H9 (cell line): ENCODE results near the gene FHL2. TPM values are rescaled to one million over a fixed set of nuclear protein-coding genes. Genes with fewer than 3 reads are reported as not detected.

ENCODE experiments used
- DNase-seq: peaks from one replicate; pipeline ENCODE4 v3.0.0-alpha.2; 2017
- H2AFZ ChIP-seq: one replicate; pipeline ENCODE4 v1.6.1; 2013; ENCODE audit warnings: mild to moderate bottlenecking, low read length, control low read depth, moderate library complexity
- H2AK5ac ChIP-seq: 2 replicates; pipeline ENCODE4 v1.6.1; 2013; ENCODE audit warnings: low read length, control low read depth, mixed read lengths; ENCODE audit not compliant: insufficient read length
- H2BK120ac ChIP-seq: one replicate; pipeline ENCODE4 v1.6.1; 2013; ENCODE audit warnings: low read depth, mild to moderate bottlenecking, low read length, control low read depth, inconsistent platforms; ENCODE audit not compliant: poor library complexity, severe bottlenecking
- H2BK12ac ChIP-seq: 2 replicates; pipeline ENCODE4 v1.6.1; 2013; ENCODE audit warnings: low read length, control low read depth, mixed read lengths, low read depth; ENCODE audit not compliant: insufficient read length
- H2BK15ac ChIP-seq: 2 replicates; pipeline ENCODE4 v1.6.1; 2013; ENCODE audit warnings: low read depth, low read length, control low read depth
- H2BK20ac ChIP-seq: one replicate; pipeline ENCODE4 v1.6.1; 2013; ENCODE audit warnings: low read depth, mild to moderate bottlenecking, low read length, control low read depth, inconsistent platforms; ENCODE audit not compliant: poor library complexity, severe bottlenecking
- H2BK5ac ChIP-seq: 2 replicates; pipeline ENCODE4 v1.6.1; 2013; ENCODE audit warnings: low read length, control low read depth, mixed read lengths; ENCODE audit not compliant: insufficient read length
- H3K14ac ChIP-seq: 2 replicates; pipeline ENCODE4 v1.6.1; 2013; ENCODE audit warnings: low read length, control low read depth; ENCODE audit not compliant: insufficient read depth
- H3K18ac ChIP-seq: 2 replicates; pipeline ENCODE4 v1.6.1; 2013; ENCODE audit warnings: low read depth, mild to moderate bottlenecking, mixed read lengths, low read length, control low read depth; ENCODE audit not compliant: insufficient read length
- H3K23ac ChIP-seq: 2 replicates; pipeline ENCODE4 v1.6.1; 2013; ENCODE audit warnings: low read length, control low read depth, mixed read lengths, low read depth; ENCODE audit not compliant: insufficient read length
- H3K23me2 ChIP-seq: 2 replicates; pipeline ENCODE4 v1.6.1; 2013; ENCODE audit warnings: low read depth, mild to moderate bottlenecking, mixed read lengths, low read length, control low read depth; ENCODE audit not compliant: insufficient read length, poor library complexity, severe bottlenecking
- H3K27ac ChIP-seq: 2 replicates; pipeline ENCODE4 v1.5.1; 2013; ENCODE audit warnings: low read length, control low read depth, mixed read lengths, low read depth; ENCODE audit not compliant: insufficient read length
- H3K27me3 ChIP-seq: 2 replicates; pipeline ENCODE4 v1.6.1; 2013; ENCODE audit warnings: low read length, control low read depth, inconsistent platforms; ENCODE audit not compliant: insufficient read depth
- H3K4ac ChIP-seq: 2 replicates; pipeline ENCODE4 v1.6.1; 2013; ENCODE audit warnings: low read depth, mild to moderate bottlenecking, control low read depth, inconsistent platforms, low read length, moderate library complexity
- H3K4me1 ChIP-seq: 2 replicates; pipeline ENCODE4 v1.6.1; 2013; ENCODE audit warnings: low read length, control low read depth, inconsistent platforms; ENCODE audit not compliant: insufficient read depth
- H3K4me2 ChIP-seq: 2 replicates; pipeline ENCODE4 v1.6.1; 2013; ENCODE audit warnings: low read length, control low read depth, mixed read lengths; ENCODE audit not compliant: insufficient read length, insufficient read depth
- H3K56ac ChIP-seq: 2 replicates; pipeline ENCODE4 v1.6.1; 2013; ENCODE audit warnings: low read depth, mild to moderate bottlenecking, mixed read lengths, low read length, control low read depth; ENCODE audit not compliant: insufficient read length
- H3K79me1 ChIP-seq: 2 replicates; pipeline ENCODE4 v1.6.1; 2013; ENCODE audit warnings: low read depth, mild to moderate bottlenecking, moderate library complexity, low read length, control low read depth, inconsistent platforms; ENCODE audit not compliant: insufficient read depth, poor library complexity, severe bottlenecking
- H3K79me2 ChIP-seq: 2 replicates; pipeline ENCODE4 v1.6.1; 2013; ENCODE audit warnings: low read length, control low read depth, inconsistent platforms; ENCODE audit not compliant: insufficient read depth
- H3K9ac ChIP-seq: 2 replicates; pipeline ENCODE4 v1.6.1; 2013; ENCODE audit warnings: low read length, control low read depth, mixed read lengths; ENCODE audit not compliant: insufficient read length; ENCODE audit errors: extremely low read depth
- H3K9me3 ChIP-seq: one replicate; pipeline ENCODE4 v1.6.1; 2013; ENCODE audit warnings: low read depth, low read length, inconsistent platforms; ENCODE audit not compliant: control insufficient read depth
- H3T11ph ChIP-seq: one replicate; pipeline ENCODE4 v1.6.1; 2013; ENCODE audit warnings: mild to moderate bottlenecking, low read length, control low read depth, inconsistent platforms
- H4K20me1 ChIP-seq: one replicate; pipeline ENCODE4 v1.6.1; 2013; ENCODE audit not compliant: control insufficient read depth, insufficient read length, insufficient read depth
- H4K5ac ChIP-seq: 2 replicates; pipeline ENCODE4 v1.6.1; 2013; ENCODE audit warnings: low read depth, mild to moderate bottlenecking, mixed read lengths, low read length, control low read depth; ENCODE audit not compliant: insufficient read length
- H4K8ac ChIP-seq: replicated peaks from 2 replicates; pipeline ENCODE4 v1.6.1; 2013; ENCODE audit warnings: low read length, control low read depth, mixed read lengths, low read depth; ENCODE audit not compliant: insufficient read length
- H4K91ac ChIP-seq: 2 replicates; pipeline ENCODE4 v1.6.1; 2013; ENCODE audit warnings: low read depth, mild to moderate bottlenecking, moderate library complexity, mixed read lengths, low read length, control low read depth; ENCODE audit not compliant: insufficient read length
- H3K27ac Mint-ChIP-seq, 3 experiments: 2 replicates in 2 of 3; 3 replicates in 1 of 3; pipeline ENCODE4 v1.8.0; 2020 to 2021; ENCODE audit warnings: mixed read lengths in 3 of 3, mild to moderate bottlenecking in 1 of 3, moderate library complexity in 1 of 3
- H3K27me3 Mint-ChIP-seq: 2 replicates; pipeline ENCODE4 v1.8.0; 2021; ENCODE audit warnings: low read depth, mild to moderate bottlenecking, moderate library complexity, mixed read lengths
- H3K36me3 Mint-ChIP-seq, 3 experiments: 2 replicates in 2 of 3; 3 replicates in 1 of 3; pipeline ENCODE4 v1.8.0; 2020 to 2021; ENCODE audit warnings: low read depth in 3 of 3, mixed read lengths in 3 of 3; ENCODE audit not compliant: insufficient read depth in 1 of 3
- H3K4me1 Mint-ChIP-seq, 2 experiments: 2 replicates each; pipeline ENCODE4 v1.8.0; 2020; ENCODE audit warnings: mixed read lengths in 2 of 2
- H3K4me3 Mint-ChIP-seq, 2 experiments: 2 replicates in 1 of 2; 3 replicates in 1 of 2; pipeline ENCODE4 v1.8.0; 2020 to 2021; ENCODE audit warnings: mild to moderate bottlenecking in 2 of 2, mixed read lengths in 2 of 2, moderate library complexity in 1 of 2
- H3K9me3 Mint-ChIP-seq, 2 experiments: 2 replicates in 1 of 2; 3 replicates in 1 of 2; pipeline ENCODE4 v1.8.0; 2020; ENCODE audit warnings: mild to moderate bottlenecking in 2 of 2, mixed read lengths in 2 of 2, moderate library complexity in 1 of 2
- CTCF ChIP-seq: fragments of 200-600 bp; sonication (generic); conservative IDR thresholded peaks from 3 replicates; pipeline ENCODE4 v1.8.0; 2021; ENCODE audit warnings: antibody characterized with exemption, mild to moderate bottlenecking
- WGBS: extraction: QIAGEN DNeasy Blood & Tissue Kit; methylation state at CpG from one replicate; pipeline ENCODE4 v1.1.7; 2013; ENCODE audit warnings: missing lambda C conversion rate, low lambda C conversion rate, mixed read lengths; ENCODE audit not compliant: insufficient read length; ENCODE audit errors: extremely low coverage; 5-methylcytosine and 5-hydroxymethylcytosine counted together
- total RNA-seq: library from RNA; stranded (reverse); gene quantifications from 2 replicates; pipeline ENCODE4 v1.2.1, GENCODE V29; 2021

The FHL2 gene
- total RNA-seq, 1 experiment from 2014 or later: 34.9 TPM

GRCh38 chr2:105446501-105446900, 47.6 kb upstream of the FHL2 start:
- Histone ChIP-seq H3K4me1 (no peaks in the 10 kb centered on the region), H3K9ac (no peak overlapping the region), H3K23ac (no peak overlapping the region), H2BK5ac (no peak overlapping the region), H2BK15ac (no peak overlapping the region), H4K5ac (no peak overlapping the region), H3K79me1 (no peaks in the 10 kb centered on the region), H3T11ph (no peak overlapping the region), H3K4me2 (no peak overlapping the region), H2BK120ac (no peak overlapping the region), H4K20me1 (no peaks in the 10 kb centered on the region), H3K79me2 (no peaks in the 10 kb centered on the region), H4K91ac (no peak overlapping the region), H2BK20ac (no peak overlapping the region), H4K8ac (no peak overlapping the region), H3K14ac (no peak overlapping the region), H2AFZ (no peak overlapping the region), H3K4ac (no peak overlapping the region), H2BK12ac (no peak overlapping the region), H3K23me2 (no peaks in the 10 kb centered on the region), H3K9me3 (no peaks in the 10 kb centered on the region), H2AK5ac (no peak overlapping the region), H3K27me3 (no peaks in the 10 kb centered on the region), H3K27ac (no peak overlapping the region), H3K56ac (no peak overlapping the region), H3K18ac (no peak overlapping the region)
- no peaks in the 10 kb centered on the region for H3K36me3 Mint-ChIP-seq
- TF ChIP-seq CTCF: no peak
- H3K4me3 Mint-ChIP-seq: no peak overlapping the region
- DNase-seq: no peak
- peaks cover 18 to 19% of the 10 kb centered on the region in 2 experiments for H3K4me1 Mint-ChIP-seq
- H3K27me3 Mint-ChIP-seq: no peaks in the 10 kb centered on the region; the same call in none of the 2 replicates
- no peaks in the 10 kb centered on the region for H3K9me3 Mint-ChIP-seq
- no peak overlapping the region for H3K27ac Mint-ChIP-seq
- no CpG with 5 or more reads among the region's 6 CpGs for WGBS
